CD14-positive monocyte (primary cell): ENCODE measurements around the gene FAM120A. TPM values are rescaled to one million over a fixed set of nuclear protein-coding genes. Genes with fewer than 3 reads are reported as not detected.

ENCODE experiments used
- DNase-seq, 3 donors: peaks; one replicate each; pipeline ENCODE4 v3.0.0-alpha.2; 2011 to 2022
- H2AFZ ChIP-seq: 2 replicates; pipeline ENCODE4 v1.6.0; 2012; ENCODE audit warnings: mild to moderate bottlenecking, low read depth, low read length, inconsistent platforms; ENCODE audit not compliant: insufficient read depth, poor library complexity, severe bottlenecking
- H3K27ac ChIP-seq, 2 donors: 1 replicate in 1 of 2; 2 replicates in 1 of 2; pipeline ENCODE4 v1.5.1; 2012 to 2013; ENCODE audit warnings: low read length in 2 of 2, control low read depth in 1 of 2, inconsistent platforms in 1 of 2, low read depth in 1 of 2, mild to moderate bottlenecking in 1 of 2
- H3K27me3 ChIP-seq, 2 donors: one replicate each; pipeline versions ENCODE4 v1.6.0 to v1.6.1; 2011 to 2013; ENCODE audit warnings: low read length in 2 of 2; ENCODE audit not compliant: control insufficient read depth in 2 of 2, insufficient read depth in 2 of 2
- H3K36me3 ChIP-seq, 2 donors: replicated peaks in 1 of 2; 1 replicate in 1 of 2; 2 replicates in 1 of 2; pipeline versions ENCODE4 v1.5.1 to v1.6.1; 2012 to 2013; ENCODE audit warnings: low read length in 2 of 2, control low read depth in 1 of 2, inconsistent platforms in 1 of 2, mild to moderate bottlenecking in 1 of 2; ENCODE audit not compliant: insufficient read depth in 2 of 2, control insufficient read depth in 1 of 2
- H3K4me1 ChIP-seq, 2 donors: 1 replicate in 1 of 2; 2 replicates in 1 of 2; pipeline versions ENCODE4 v1.5.1 to v1.6.1; 2012 to 2013; ENCODE audit warnings: low read length in 2 of 2, control low read depth in 1 of 2, inconsistent platforms in 1 of 2, mild to moderate bottlenecking in 1 of 2, moderate library complexity in 1 of 2; ENCODE audit not compliant: insufficient read depth in 2 of 2, control insufficient read depth in 1 of 2
- H3K4me2 ChIP-seq: replicated peaks from 2 replicates; pipeline ENCODE3; 2012; ENCODE audit warnings: low read length, moderate library complexity, mild to moderate bottlenecking; ENCODE audit not compliant: poor library complexity, severe bottlenecking; ENCODE audit errors: extremely low read depth
- H3K4me3 ChIP-seq, 3 experiments: fragments of 200-600 bp in 1 of 3; sonication (generic) in 1 of 3; replicated peaks in 1 of 3; 1 replicate in 2 of 3; 2 replicates in 1 of 3; pipeline ENCODE4 v1.5.1; 2011 to 2013; ENCODE audit warnings: low read length in 3 of 3, mild to moderate bottlenecking in 3 of 3, control low read depth in 2 of 3, low read depth in 2 of 3, inconsistent platforms in 1 of 3, moderate library complexity in 1 of 3
- H3K79me2 ChIP-seq: 2 replicates; pipeline ENCODE4 v1.6.0; 2012; ENCODE audit warnings: mild to moderate bottlenecking, control low read depth, inconsistent platforms, low read length, moderate library complexity; ENCODE audit not compliant: insufficient read depth
- H3K9ac ChIP-seq: 2 replicates; pipeline ENCODE4 v1.6.0; 2017; ENCODE audit warnings: low read length, mild to moderate bottlenecking; ENCODE audit not compliant: insufficient read depth, poor library complexity, severe bottlenecking
- H3K9me3 ChIP-seq, 2 donors: replicated peaks in 1 of 2; 1 replicate in 1 of 2; 2 replicates in 1 of 2; pipeline versions ENCODE4 v1.5.1 to v1.6.1; 2012 to 2013; ENCODE audit warnings: low read length in 2 of 2, control low read depth in 1 of 2; ENCODE audit not compliant: control insufficient read depth in 1 of 2, insufficient read depth in 1 of 2
- H4K20me1 ChIP-seq: 2 replicates; pipeline ENCODE4 v1.6.0; 2012; ENCODE audit warnings: mild to moderate bottlenecking, low read length, control low read depth, moderate library complexity; ENCODE audit not compliant: insufficient read depth
- H3K27ac Mint-ChIP-seq, 7 donors: one replicate each; pipeline ENCODE4 v1.8.0; 2020; ENCODE audit warnings: mild to moderate bottlenecking in 7 of 7, mixed read lengths in 7 of 7, moderate library complexity in 6 of 7, inconsistent platforms in 2 of 7
- H3K27me3 Mint-ChIP-seq, 3 donors: one replicate each; pipeline ENCODE4 v1.8.0; 2021 to 2022; ENCODE audit warnings: low read depth in 3 of 3, mild to moderate bottlenecking in 3 of 3, mixed read lengths in 3 of 3, moderate library complexity in 3 of 3, inconsistent platforms in 1 of 3
- H3K36me3 Mint-ChIP-seq, 2 donors: one replicate each; pipeline ENCODE4 v1.8.0; 2020; ENCODE audit warnings: mixed read lengths in 2 of 2, inconsistent platforms in 1 of 2, mild to moderate bottlenecking in 1 of 2
- H3K4me1 Mint-ChIP-seq: one replicate; pipeline ENCODE4 v1.8.0; 2020; ENCODE audit warnings: mild to moderate bottlenecking, mixed read lengths
- H3K4me3 Mint-ChIP-seq, 2 donors: one replicate each; pipeline ENCODE4 v1.8.0; 2020; ENCODE audit warnings: mild to moderate bottlenecking in 2 of 2, mixed read lengths in 2 of 2, moderate library complexity in 1 of 2
- H3K9me3 Mint-ChIP-seq, 7 donors: one replicate each; pipeline ENCODE4 v1.8.0; 2020 to 2022; ENCODE audit warnings: mixed read lengths in 7 of 7, mild to moderate bottlenecking in 6 of 7, moderate library complexity in 6 of 7, inconsistent platforms in 2 of 7
- WGBS: methylation state at CpG from one replicate; pipeline ENCODE4 v1.1.5; 2013; ENCODE audit warnings: missing lambda C conversion rate; ENCODE audit not compliant: insufficient coverage; 5-methylcytosine and 5-hydroxymethylcytosine counted together
- intact Hi-C, 2 donors: fragments of 100-400 bp; cut with micrococcal nuclease; formaldehyde crosslinking; loops; one replicate each; pipeline versions ENCODE4 v1.15.0 to v1.15.1; 2023
- polyA plus RNA-seq, 3 donors: library from polyadenylated mRNA; depleted of rRNA in 1 of 3; unstranded in 2 of 3; stranded (reverse) in 1 of 3; fragments of 300-500 nt in 2 of 3; fragments of >200 nt in 1 of 3; fragmentation: Illumina TruSeq in 2 of 3; gene quantifications; 1 replicate in 2 of 3; 2 replicates in 1 of 3; pipeline ENCODE4 v1.2.3, GENCODE V29; 2012 to 2021
- TF ChIP-seq, protein P1 (sequence below): fragments of 200-600 bp; IDR thresholded peaks from one replicate; pipeline ENCODE4 v1.8.0; 2022; ENCODE audit warnings: antibody characterized with exemption, mild to moderate bottlenecking

Gene FAM120A
- polyA plus RNA-seq, 3 donors: 10.4 to 76.6 (median 12.7) TPM

DNA sequence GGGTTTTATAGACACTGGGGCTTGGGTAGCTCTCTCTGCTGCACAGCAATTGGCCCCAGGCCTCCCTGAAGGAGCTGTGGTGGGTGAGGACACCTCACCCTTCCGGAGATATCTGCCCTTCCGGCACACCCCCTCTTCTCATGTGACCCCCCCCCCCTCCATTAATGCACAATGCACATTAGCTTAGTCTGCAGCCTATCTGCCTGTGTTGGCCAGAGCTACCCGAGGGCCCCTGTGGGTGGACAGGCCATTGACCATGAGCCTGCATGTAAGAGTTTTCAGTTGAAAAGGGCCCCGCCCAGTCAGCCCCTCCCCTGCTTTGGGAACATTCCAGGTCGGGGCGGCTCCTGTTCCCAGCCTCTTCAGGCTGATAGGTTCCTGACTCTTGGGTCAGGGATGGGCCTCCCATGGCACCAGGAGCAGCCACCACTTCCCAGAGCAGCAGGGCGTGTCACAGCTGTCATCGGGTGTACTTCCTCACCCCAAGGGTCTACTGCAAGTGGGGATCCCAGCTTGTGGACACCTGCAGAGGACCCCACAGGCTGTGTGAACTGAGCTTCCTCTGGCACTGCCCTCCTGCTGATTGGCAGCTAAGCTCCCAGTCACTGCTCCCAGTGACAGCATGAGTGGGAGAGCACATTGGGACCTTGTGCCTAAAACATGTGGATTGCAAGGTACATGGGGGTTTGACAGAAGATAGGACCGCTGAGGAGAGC lies 142.7 kb downstream of the FAM120A start:
- H3K4me1 Mint-ChIP-seq: peaks cover 14% of the 10 kb centered on the region
- peaks cover 86% of the 10 kb centered on the region for H3K79me2 ChIP-seq

DNA sequence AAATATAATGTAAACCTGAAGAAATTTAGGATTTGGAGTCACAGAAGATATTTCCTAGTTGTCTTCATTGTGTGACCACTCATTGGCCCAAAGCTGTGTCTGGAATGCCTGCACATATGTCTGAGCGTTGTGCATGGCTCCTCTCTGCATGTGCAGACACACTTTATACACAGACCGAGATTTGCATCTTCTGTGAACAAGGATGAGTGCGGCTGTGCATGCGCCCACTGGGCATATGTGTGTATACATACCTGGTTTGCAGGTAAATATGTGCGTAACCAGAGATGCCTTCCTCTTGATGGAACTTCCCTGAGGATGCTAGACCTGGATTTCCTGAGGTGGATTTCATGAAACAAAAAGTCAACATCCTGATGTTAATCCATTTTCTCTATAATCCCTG lies 144.0 kb downstream of the FAM120A start:
- no peaks in the 10 kb centered on the region for H3K36me3 ChIP-seq
- H3K4me2 ChIP-seq: no peak overlapping the region
- no peaks in the 10 kb centered on the region for H3K27me3 ChIP-seq
- H2AFZ ChIP-seq: no peak overlapping the region
- peaks cover 97% of the 10 kb centered on the region for H4K20me1 ChIP-seq
- H3K4me1 Mint-ChIP-seq: peaks cover 23% of the 10 kb centered on the region
- peaks cover 5 to 10% of the 10 kb centered on the region in 2 donors for H3K36me3 Mint-ChIP-seq
- no peak for DNase-seq
- H3K9me3 Mint-ChIP-seq: peaks cover 0 to 2% (median 0%) of the 10 kb centered on the region in 7 donors
- no peaks in the 10 kb centered on the region for H3K27me3 Mint-ChIP-seq
- no peak overlapping the region for H3K4me3 ChIP-seq
- no peak overlapping the region for H3K9ac ChIP-seq
- H3K9me3 ChIP-seq: no peaks in the 10 kb centered on the region
- H3K27ac ChIP-seq: no peak overlapping the region
- H3K4me1 ChIP-seq: peaks cover 5 to 6% of the 10 kb centered on the region in 2 donors
- H3K4me3 Mint-ChIP-seq: no peak overlapping the region
- H3K79me2 ChIP-seq: peaks cover 86% of the 10 kb centered on the region
- H3K27ac Mint-ChIP-seq: no peak overlapping the region
- TF ChIP-seq, protein P1, sequence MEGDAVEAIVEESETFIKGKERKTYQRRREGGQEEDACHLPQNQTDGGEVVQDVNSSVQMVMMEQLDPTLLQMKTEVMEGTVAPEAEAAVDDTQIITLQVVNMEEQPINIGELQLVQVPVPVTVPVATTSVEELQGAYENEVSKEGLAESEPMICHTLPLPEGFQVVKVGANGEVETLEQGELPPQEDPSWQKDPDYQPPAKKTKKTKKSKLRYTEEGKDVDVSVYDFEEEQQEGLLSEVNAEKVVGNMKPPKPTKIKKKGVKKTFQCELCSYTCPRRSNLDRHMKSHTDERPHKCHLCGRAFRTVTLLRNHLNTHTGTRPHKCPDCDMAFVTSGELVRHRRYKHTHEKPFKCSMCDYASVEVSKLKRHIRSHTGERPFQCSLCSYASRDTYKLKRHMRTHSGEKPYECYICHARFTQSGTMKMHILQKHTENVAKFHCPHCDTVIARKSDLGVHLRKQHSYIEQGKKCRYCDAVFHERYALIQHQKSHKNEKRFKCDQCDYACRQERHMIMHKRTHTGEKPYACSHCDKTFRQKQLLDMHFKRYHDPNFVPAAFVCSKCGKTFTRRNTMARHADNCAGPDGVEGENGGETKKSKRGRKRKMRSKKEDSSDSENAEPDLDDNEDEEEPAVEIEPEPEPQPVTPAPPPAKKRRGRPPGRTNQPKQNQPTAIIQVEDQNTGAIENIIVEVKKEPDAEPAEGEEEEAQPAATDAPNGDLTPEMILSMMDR: no peak
- intact Hi-C loops: no loop called here
- whole genome bisulfite sequencing: 100% methylated on average over 3 of the region's 5 CpGs

More for the DNA sequence above, 142.7 kb downstream of the FAM120A start:
- DNase-seq: no peak
- TF ChIP-seq, protein P1: no peak
- Histone ChIP-seq H3K27ac (no peak overlapping the region), H3K4me3 (no peak overlapping the region), H3K4me2 (no peak overlapping the region), H3K9me3 (no peaks in the 10 kb centered on the region), H3K36me3 (no peaks in the 10 kb centered on the region), H3K9ac (no peak overlapping the region), H3K27me3 (no peaks in the 10 kb centered on the region), H2AFZ (no peak overlapping the region), H4K20me1 (peaks cover 97% of the 10 kb centered on the region), H3K4me1 (no peaks in the 10 kb centered on the region)
- H3K27ac Mint-ChIP-seq: peak overlapping the region in 1 of 7 donors; percentile 69
- H3K27me3 Mint-ChIP-seq: no peaks in the 10 kb centered on the region
- peaks cover 0 to 2% (median 0%) of the 10 kb centered on the region in 7 donors for H3K9me3 Mint-ChIP-seq
- H3K4me3 Mint-ChIP-seq: no peak overlapping the region
- WGBS: 90% methylated on average over 7 of the region's 9 CpGs
- peaks cover 5 to 10% of the 10 kb centered on the region in 2 donors for H3K36me3 Mint-ChIP-seq
- intact Hi-C loops: no loop called here
